Central memory CD8-positive, alpha-beta T cell (primary cell): ENCODE results near the gene MLNR.

Source experiments
- ATAC-seq: fragments of 150-1000 bp; cut with Tn5 transposase; replicated peaks from 2 replicates; pipeline ENCODE4 v1.10.0; 2022; ENCODE audit warnings: mild to moderate bottlenecking, moderate FRiP score, moderate number of reproducible peaks; ENCODE audit not compliant: poor library complexity, severe bottlenecking; ENCODE audit errors: extremely low read depth
- DNase-seq, 2 donors: peaks; one replicate each; pipeline ENCODE4 v3.0.0; 2021; ENCODE audit warnings: low spot score in 2 of 2
- H3K27ac Mint-ChIP-seq: one replicate; pipeline ENCODE4 v1.8.0; 2022; ENCODE audit warnings: low read depth, mild to moderate bottlenecking, moderate library complexity, mixed read lengths
- H3K27me3 Mint-ChIP-seq: one replicate; pipeline ENCODE4 v1.8.0; 2022; ENCODE audit warnings: mixed read lengths
- H3K36me3 Mint-ChIP-seq: one replicate; pipeline ENCODE4 v1.8.0; 2022; ENCODE audit warnings: mild to moderate bottlenecking, moderate library complexity, mixed read lengths; ENCODE audit not compliant: insufficient read depth
- H3K4me1 Mint-ChIP-seq: one replicate; pipeline ENCODE4 v1.8.0; 2022; ENCODE audit warnings: mixed read lengths
- H3K4me3 Mint-ChIP-seq: one replicate; pipeline ENCODE4 v1.8.0; 2022; ENCODE audit warnings: mild to moderate bottlenecking, moderate library complexity, mixed read lengths
- H3K9me3 Mint-ChIP-seq: one replicate; pipeline ENCODE4 v1.8.0; 2022; ENCODE audit warnings: mixed read lengths

MLNR gene

DNA sequence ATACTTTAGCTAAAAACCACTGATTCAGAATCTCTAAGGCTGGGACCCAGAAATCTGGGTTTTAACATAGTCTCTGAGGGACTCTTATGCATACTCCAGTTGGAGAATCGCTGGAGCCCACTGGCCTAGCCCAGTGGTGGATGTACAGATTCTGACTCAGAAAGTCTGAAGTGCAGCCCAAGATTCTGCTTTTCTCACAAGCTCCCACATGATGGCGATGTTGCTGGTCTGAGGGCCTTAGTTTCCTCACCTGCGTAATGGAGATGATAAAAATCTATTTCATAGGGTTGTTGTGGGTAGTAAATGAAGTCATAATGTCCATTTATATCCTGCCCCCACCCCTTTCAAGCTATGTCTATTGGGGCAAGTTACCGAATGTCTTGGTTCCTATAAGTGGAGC, 19.9 kb downstream of the MLNR start:
- H3K4me1 Mint-ChIP-seq: no peaks in the 10 kb centered on the region
- H3K36me3 Mint-ChIP-seq: peaks cover 2% of the 10 kb centered on the region
- H3K4me3 Mint-ChIP-seq: no peak overlapping the region
- no peak overlapping the region for H3K27ac Mint-ChIP-seq
- DNase-seq (peak in 1 of 2 donors; percentile 22), ATAC-seq (peak; percentile 76)
- H3K27me3 Mint-ChIP-seq: no peaks in the 10 kb centered on the region
- H3K9me3 Mint-ChIP-seq: no peaks in the 10 kb centered on the region

DNA sequence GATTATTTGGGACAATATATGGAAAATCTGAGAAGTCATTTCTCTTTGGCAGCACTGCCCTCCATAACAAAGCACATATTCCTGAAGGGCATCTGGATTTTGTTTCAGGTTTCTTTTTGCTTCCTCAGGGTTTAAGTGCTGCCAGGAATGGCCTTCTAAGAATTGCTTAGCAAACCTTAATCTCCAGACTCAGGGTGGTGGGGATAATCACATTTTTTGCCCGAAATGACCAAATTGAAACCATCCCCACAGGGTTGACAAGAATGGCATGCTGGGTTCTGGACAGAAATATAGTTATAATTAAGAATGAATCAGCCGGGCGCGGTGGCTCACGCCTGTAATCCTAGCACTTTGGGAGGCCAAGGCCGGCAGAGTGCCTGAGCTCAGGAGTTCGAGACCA, 21.2 kb downstream of the MLNR start:
- H3K9me3 Mint-ChIP-seq: no peaks in the 10 kb centered on the region
- no peaks in the 10 kb centered on the region for H3K4me1 Mint-ChIP-seq
- no peak overlapping the region for H3K27ac Mint-ChIP-seq
- no peak for ATAC-seq
- DNase-seq: no peak
- no peaks in the 10 kb centered on the region for H3K27me3 Mint-ChIP-seq
- H3K4me3 Mint-ChIP-seq: no peak overlapping the region
- peaks cover 2% of the 10 kb centered on the region for H3K36me3 Mint-ChIP-seq

DNA sequence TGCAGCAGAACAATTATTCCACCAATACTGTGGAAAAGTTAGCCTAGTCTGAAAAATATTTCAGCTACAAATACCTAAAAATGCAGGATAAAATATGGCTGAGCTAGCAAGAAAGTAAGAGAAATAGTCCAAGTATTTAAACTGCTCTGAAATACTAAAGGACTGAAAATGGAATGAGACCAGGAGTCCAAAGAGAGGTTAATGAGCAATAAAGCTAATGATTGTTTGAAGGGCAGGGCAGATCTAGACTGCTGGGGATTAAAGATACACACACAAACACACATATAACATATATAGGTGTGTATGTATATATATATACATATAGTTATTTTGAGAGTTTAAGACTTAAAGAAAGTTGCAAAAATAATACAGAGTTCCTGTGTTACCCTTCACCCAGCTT, 25.0 kb downstream of the MLNR start:
- Mint-ChIP-seq H3K36me3 (peaks cover 15% of the 10 kb centered on the region), H3K9me3 (no peaks in the 10 kb centered on the region), H3K27me3 (no peaks in the 10 kb centered on the region), H3K4me3 (no peak overlapping the region), H3K27ac (no peak overlapping the region), H3K4me1 (peaks cover 24% of the 10 kb centered on the region)
- ATAC-seq (no peak), DNase-seq (no peak)

DNA sequence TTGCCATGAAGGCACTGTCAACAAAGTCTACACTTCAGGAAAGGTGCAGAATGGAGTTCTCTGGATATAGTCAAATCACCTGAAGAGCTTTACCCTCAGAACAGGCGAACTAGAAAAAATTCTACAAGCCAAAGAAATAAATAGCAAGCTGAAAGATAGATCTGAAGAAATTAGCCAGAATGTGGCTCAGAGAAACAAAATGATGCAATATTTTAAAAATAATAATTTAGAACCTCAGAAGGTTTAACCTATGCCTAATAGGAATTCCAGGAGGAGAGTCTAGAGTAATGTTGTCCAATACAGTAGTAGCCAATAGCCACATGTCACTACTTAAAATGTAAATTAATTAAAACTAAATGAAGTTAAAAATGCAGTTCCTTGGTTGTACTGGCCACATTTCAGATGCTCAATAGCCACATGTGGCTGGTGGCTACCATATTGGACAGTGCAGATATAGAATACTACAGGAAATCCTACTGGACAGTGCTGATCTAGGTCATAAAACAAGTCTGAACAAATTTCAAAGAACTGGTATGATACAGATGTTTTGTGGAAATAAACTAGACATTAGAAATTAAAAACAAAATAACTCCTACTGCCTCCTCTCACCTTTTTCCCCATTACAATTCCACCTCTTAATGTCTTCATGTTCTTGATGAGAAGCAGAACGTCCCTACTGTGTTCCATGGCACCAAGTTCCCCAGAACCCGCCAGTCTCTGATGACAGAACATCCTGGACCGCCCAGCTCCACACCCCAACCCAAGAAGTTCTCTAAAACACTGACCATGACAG, 26.9 kb downstream of the MLNR start:
- Mint-ChIP-seq H3K9me3 (no peaks in the 10 kb centered on the region), H3K27me3 (no peaks in the 10 kb centered on the region), H3K27ac (peak overlapping the region; percentile 100), H3K36me3 (peaks cover 13% of the 10 kb centered on the region), H3K4me3 (peak overlapping the region; percentile 99), H3K4me1 (peaks cover 33% of the 10 kb centered on the region)
- DNase-seq (no peak), ATAC-seq (peak; percentile 34)

- ATAC-seq (peak; percentile 76), DNase-seq (peak; percentile 80 to 81)
- H3K4me3 Mint-ChIP-seq: peak within 1 kb of the TSS; percentile 99
- peaks cover 16% of the 10 kb centered on the region for H3K36me3 Mint-ChIP-seq
- peaks cover 33% of the 10 kb centered on the region for H3K4me1 Mint-ChIP-seq
- H3K27ac Mint-ChIP-seq: peak within 1 kb of the TSS; percentile 100
- no peaks in the 10 kb centered on the region for H3K27me3 Mint-ChIP-seq
- H3K9me3 Mint-ChIP-seq: no peaks in the 10 kb centered on the region
These were observed 27.8 kb downstream of the MLNR start, which contains the start of gene CDADC1 for GRCh38 chr13:49247643-49248621. TSS of gene CDADC1 (plus strand) at chr13:49247925. CDS start at chr13:49248038, 113 bp downstream.

- H3K9me3 Mint-ChIP-seq: no peaks in the 10 kb centered on the region
- peaks cover 38% of the 10 kb centered on the region for H3K4me1 Mint-ChIP-seq
- H3K27me3 Mint-ChIP-seq: no peaks in the 10 kb centered on the region
- H3K36me3 Mint-ChIP-seq: peaks cover 16% of the 10 kb centered on the region
- H3K4me3 Mint-ChIP-seq: peak overlapping the region; percentile 99
- H3K27ac Mint-ChIP-seq: peak overlapping the region; percentile 100
- DNase-seq (no peak), ATAC-seq (no peak)
These were observed 28.5 kb downstream of the MLNR start for GRCh38 chr13:49248622-49249002.

DNA sequence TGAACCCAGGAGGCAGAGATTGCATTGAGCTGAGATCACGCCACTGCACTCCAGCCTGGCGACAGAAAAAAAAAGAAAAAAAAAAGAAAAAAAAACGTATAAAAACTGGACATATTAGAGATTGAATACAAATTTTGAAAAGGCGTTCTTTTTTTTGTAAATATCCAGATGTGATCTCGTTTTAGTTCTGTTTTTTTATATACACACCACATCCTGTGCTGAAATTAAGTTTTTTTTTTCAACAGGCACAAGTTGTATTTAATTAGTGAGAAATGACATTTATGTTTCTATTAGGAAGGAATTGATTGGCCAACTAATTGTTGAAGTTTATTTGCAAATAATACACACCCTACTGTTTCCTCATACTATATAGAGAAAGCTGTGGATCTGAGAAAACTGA, 31.2 kb downstream of the MLNR start:
- no peak overlapping the region for H3K4me3 Mint-ChIP-seq
- H3K9me3 Mint-ChIP-seq: no peaks in the 10 kb centered on the region
- DNase-seq (no peak), ATAC-seq (no peak)
- H3K27me3 Mint-ChIP-seq: no peaks in the 10 kb centered on the region
- H3K27ac Mint-ChIP-seq: no peak overlapping the region
- H3K36me3 Mint-ChIP-seq: peaks cover 22% of the 10 kb centered on the region
- peaks cover 52% of the 10 kb centered on the region for H3K4me1 Mint-ChIP-seq

DNA sequence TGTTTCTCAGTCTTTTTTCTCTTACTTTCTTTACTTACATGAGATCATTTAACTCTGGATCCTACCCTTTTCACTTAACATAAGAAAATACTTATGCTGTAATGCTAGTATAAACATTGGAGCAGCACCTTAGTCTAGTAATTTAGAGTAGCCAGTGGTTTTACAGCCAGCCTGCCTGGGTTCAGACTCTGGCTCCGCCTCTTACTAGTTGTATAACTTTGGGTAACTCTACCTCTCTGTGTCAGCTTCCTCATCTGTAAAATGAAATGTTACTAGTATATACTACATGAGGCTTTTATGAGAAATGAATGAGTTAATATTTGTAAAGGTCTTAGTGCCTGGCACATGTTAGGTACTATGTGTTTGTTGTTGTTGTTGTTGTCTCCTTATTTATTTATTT, 33.2 kb downstream of the MLNR start:
- H3K27ac Mint-ChIP-seq: peak overlapping the region; percentile 44
- H3K4me3 Mint-ChIP-seq: no peak overlapping the region
- H3K9me3 Mint-ChIP-seq: no peaks in the 10 kb centered on the region
- DNase-seq (no peak), ATAC-seq (no peak)
- H3K36me3 Mint-ChIP-seq: peaks cover 17% of the 10 kb centered on the region
- H3K4me1 Mint-ChIP-seq: peaks cover 46% of the 10 kb centered on the region
- H3K27me3 Mint-ChIP-seq: no peaks in the 10 kb centered on the region

GRCh38 chr13:49254007-49254406, 33.9 kb downstream of the MLNR start:
- H3K9me3 Mint-ChIP-seq: no peaks in the 10 kb centered on the region
- no peaks in the 10 kb centered on the region for H3K27me3 Mint-ChIP-seq
- peaks cover 41% of the 10 kb centered on the region for H3K4me1 Mint-ChIP-seq
- peaks cover 12% of the 10 kb centered on the region for H3K36me3 Mint-ChIP-seq
- DNase-seq: no peak
- ATAC-seq: no peak
- peak overlapping the region; percentile 44 for H3K27ac Mint-ChIP-seq
- no peak overlapping the region for H3K4me3 Mint-ChIP-seq

GRCh38 chr13:49256841-49257240, 36.7 kb downstream of the MLNR start:
- ATAC-seq (no peak), DNase-seq (no peak)
- Mint-ChIP-seq H3K9me3 (no peaks in the 10 kb centered on the region), H3K36me3 (peaks cover 20% of the 10 kb centered on the region), H3K27ac (peak overlapping the region; percentile 29), H3K4me3 (no peak overlapping the region), H3K4me1 (peaks cover 27% of the 10 kb centered on the region), H3K27me3 (no peaks in the 10 kb centered on the region)

DNA sequence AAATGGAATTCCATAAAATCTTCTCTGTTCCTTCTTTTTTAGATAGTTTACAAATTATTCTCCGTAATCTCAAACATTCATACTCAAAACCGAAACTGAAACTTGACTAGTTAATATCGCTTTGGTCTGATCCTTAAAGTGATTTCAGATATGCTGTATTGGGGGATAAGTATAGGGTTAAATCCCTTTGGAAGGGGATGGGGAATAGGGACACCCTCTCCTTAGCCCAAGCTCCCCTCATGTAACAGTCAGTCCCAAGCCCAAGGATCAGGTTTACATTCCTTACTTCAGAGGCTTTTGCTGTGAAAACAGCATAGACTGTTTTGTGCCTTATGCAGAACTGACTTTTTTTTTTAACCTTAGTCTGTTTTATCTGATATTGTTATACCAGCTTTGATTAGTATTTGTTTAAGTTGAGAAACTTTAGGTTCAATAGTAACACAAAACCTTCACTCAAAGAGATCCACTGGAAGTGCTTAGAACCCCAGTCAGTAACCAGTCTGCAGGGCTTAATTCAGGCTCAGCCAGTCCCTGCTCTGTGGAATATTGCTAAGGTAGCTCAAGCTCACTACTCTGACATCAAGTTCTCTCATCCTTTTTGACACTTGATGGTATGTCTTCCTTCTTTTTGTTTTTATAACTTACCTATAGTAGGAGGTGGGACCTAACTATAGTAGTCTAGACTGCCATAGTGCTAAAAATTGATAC, 38.1 kb downstream of the MLNR start:
- Mint-ChIP-seq H3K27me3 (no peaks in the 10 kb centered on the region), H3K36me3 (peaks cover 24% of the 10 kb centered on the region), H3K9me3 (no peaks in the 10 kb centered on the region), H3K4me1 (peaks cover 24% of the 10 kb centered on the region), H3K27ac (peak overlapping the region; percentile 94), H3K4me3 (peak overlapping the region; percentile 79)
- DNase-seq (no peak), ATAC-seq (peak; percentile 55)

- ATAC-seq: no peak
- no peaks in the 10 kb centered on the region for H3K27me3 Mint-ChIP-seq
- peaks cover 25% of the 10 kb centered on the region for H3K36me3 Mint-ChIP-seq
- DNase-seq: no peak
- H3K4me1 Mint-ChIP-seq: peaks cover 14% of the 10 kb centered on the region
- H3K9me3 Mint-ChIP-seq: no peaks in the 10 kb centered on the region
- no peak overlapping the region for H3K4me3 Mint-ChIP-seq
- no peak overlapping the region for H3K27ac Mint-ChIP-seq
These were observed 39.4 kb downstream of the MLNR start for GRCh38 chr13:49259586-49259985.
